NCI-H2171 (cell line): ENCODE results near the gene HDAC7.
"Not testable (repeated sequence)": the region's sequence is repeated elsewhere in the genome, so short reads cannot be mapped to it uniquely, and the experiment has no call there.

ENCODE experiments used
- DNase-seq: peaks from one replicate; lab custom pipeline; 2025; lab: John Stamatoyannopoulos, UW

Gene HDAC7

GRCh38 chr12:47812797-47813510 lies 6.7 kb downstream of the HDAC7 start:
- DNase-seq = no peak

DNA sequence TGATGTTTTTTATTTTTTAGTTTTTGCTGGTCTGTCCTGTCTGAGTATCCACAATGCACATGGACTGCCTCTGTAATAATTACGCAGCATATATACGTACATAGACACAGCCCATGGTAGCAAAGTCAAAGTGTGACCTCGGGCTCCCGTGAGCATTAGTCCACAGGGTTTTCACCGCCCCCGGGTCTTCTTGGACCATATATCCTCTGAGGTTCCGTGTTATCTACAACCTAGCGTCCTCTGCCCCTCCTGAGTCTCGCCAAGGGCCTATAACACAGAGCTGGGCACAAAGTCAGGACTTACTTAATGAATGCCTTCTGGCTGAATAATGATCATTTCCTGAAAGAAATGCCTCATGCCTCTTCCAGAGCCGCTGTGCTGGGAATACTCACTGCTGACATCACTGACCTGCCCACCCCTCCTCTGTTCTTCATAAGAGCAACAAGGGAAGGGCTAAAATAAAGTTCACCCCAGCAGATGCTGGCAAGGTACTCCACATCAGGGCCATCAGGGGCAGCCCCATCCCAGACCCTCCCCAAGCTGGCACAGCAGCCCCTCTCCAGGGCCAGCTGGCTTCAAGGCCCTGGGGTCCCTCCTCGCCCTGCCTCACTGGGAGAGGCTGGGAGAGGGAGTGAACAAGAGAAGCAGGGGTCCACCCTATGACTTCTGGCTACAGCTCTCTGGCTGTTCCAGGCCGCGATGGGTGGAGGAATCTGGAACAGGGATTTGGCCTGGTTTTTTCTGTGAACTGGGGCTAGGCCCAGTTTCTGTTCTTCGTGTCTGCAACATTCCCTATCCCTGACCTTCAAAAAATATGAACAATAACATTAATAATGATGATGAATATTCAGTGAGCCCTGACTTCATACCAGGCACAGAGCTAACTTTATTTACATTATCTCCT lies 7.9 kb downstream of the HDAC7 start:
- no peak for DNase-seq

DNA sequence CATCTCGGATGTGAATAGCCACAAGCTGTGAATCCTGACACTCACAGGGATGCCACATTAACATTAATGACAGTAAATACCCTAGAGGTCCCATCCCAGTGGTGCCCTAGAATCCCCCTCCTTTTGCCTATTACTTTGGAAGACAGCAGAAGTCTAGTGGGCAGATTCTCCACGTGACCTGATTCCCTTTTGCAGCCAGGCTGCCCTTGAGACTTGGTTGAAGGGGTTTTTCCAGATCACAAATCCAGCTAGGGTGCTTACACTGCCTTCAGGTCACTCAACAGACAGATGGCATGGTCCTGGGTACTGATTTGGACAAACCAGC lies 8.7 kb downstream of the HDAC7 start:
- no peak for DNase-seq

DNA sequence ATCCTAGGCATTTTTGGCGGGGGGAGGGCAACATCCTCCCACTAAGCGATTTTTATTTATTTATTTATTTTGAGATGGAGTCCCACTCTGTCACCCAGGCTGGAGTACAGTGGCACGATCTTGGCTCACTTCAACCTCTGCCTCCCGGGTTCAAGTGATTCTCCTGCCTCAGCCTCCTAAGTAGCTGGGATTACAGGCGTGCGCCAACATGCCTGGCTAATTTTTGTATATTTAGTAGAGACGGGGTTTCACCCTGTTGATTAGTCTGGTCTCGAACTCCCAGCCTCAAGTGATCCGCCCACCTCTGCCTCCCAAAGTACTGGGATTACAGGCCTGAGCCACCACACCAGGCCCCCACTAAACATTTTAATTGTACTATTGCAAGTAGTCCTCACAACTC lies 10.2 kb downstream of the HDAC7 start:
- not testable (repeated sequence) for DNase-seq

DNA sequence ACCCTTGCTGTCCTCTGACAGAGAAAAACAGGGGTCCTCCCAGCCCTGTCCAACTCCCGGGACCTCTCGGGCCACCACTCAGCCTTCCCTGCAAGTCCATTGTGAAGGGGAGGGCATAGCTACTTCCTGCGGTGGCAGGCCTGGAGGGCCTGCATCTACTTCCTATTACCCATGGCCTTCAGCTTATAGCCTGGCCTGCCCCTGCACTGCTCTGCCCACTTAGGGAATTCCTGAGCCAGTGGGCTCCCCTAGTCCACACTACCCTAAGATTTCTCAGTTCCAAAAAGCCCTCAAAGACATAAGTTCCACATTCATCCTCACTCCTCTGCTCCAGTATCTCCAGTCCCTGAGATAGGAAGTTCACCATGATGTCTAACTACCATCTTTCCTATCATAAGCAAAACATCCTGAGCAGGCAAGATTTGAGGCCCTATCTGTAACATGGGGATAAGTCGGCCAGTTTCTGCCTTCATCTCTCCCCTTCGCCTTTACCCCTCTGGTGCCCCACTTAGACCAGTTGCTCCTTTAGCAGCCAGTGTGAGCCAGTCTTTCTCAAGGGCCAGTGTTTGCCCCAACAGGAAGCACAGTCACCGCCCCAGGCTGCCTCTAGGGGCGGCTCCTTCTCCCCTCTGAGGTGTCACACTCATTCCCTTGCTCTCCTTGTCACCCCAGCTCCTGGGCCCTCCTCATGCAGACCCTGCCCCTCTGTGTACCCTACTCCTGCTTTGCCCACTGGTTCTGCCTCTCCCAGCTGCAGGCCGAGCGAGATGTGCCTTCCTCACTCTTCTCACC lies 10.9 kb downstream of the HDAC7 start:
- no peak for DNase-seq

DNA sequence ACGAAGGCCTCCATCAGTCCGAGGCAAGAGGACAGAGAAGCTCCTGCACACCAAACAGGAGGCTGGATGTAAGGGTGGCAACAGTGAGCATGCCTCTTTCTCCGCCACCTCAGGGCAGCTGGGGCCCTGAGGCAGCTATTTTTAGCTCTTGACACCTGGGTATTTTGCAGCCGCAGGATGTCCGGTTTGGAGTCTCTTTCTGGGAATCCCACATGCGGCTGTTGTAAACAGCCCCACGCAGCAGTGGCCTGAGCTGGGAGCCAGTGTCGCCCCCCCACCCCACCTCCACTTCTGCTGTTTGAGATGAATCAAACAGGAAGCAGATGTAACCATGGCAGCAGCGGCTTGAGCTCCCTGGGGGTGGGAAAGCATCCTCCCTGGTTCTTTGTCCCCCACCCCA lies 11.7 kb downstream of the HDAC7 start:
- DNase-seq = no peak

GRCh38 chr12:47807338-47807737 lies 12.4 kb downstream of the HDAC7 start:
- DNase-seq = no peak

DNA sequence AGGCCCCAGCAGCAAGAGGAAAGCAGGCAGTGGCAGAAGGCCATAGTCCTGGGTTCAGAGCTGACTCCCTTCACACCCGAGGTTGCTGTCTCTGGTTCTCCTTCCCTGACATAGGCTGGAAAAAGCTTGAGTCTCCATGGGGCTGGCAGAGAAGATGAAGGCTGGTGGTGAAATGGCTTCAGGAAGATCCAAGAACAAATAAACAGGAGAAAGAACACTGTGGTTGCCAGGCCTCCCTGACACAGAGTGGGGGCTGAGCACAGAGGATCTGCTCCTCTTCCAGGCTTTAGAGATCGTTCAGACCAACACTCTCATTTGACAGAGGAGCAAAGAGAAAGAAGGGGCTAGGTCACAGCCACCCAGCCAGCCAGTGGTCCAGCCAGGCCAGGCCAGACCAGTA lies 14.3 kb downstream of the HDAC7 start:
- no peak for DNase-seq

DNA sequence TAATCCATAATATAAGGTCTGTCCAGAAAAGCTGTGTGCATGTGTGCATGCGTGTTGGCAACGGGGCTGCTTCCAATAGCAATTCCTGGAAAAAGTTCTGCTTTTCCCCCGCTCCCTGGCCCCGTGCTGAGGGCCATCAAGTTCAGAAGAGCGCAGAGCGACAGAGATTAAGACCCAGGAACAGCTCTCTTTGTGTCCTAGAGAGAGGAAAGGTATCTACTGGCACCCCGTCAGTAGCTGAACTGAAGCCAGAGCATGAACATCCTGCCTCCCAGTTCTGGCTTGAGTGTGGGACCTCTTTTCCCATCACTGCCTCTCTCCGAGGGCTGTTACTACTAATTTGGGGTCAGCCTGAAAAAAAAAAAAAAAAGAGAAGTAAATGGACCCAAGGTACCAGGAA lies 15.5 kb downstream of the HDAC7 start:
- no peak for DNase-seq

GRCh38 chr12:47803191-47803875 lies 16.4 kb downstream of the HDAC7 start:
- no peak for DNase-seq

DNA sequence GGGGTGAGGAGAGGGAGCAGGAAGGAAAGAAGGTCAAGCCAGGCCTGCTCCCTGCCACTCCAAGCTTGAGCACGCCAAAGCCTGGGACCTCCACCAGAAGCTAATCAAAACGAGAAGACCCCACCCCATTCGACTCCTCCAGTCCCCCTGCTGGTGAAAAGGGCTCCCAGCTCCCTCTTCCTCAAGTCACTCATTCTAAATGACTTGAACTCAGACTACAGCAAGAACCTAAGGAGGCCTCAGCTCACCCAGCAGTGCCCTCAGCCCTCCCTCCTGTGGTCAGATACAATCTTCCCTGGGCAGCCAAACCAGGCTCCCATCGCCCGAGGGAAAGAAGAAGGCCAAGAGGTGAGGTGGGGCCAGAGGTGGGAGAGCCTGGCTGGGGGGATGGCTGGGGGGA lies 17.4 kb downstream of the HDAC7 start:
- no peak for DNase-seq

DNA sequence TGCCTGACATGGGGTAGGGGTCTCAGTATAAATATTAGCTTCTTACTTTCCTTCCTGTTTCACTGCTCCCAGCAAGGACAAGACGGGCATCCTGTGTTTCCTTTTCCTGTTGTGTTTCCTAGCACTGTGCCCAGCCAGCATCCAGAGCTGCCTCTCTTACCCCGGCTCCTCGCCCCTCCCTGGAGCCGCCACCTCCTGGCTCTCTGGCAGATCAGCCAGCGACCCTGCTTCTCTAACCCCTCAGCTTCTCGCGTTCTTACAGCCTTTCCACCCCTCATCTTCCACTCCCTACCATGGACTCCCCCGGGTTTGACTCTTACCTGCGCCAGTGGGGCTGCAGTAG lies 17.8 kb downstream of the HDAC7 start:
- DNase-seq = no peak

DNA sequence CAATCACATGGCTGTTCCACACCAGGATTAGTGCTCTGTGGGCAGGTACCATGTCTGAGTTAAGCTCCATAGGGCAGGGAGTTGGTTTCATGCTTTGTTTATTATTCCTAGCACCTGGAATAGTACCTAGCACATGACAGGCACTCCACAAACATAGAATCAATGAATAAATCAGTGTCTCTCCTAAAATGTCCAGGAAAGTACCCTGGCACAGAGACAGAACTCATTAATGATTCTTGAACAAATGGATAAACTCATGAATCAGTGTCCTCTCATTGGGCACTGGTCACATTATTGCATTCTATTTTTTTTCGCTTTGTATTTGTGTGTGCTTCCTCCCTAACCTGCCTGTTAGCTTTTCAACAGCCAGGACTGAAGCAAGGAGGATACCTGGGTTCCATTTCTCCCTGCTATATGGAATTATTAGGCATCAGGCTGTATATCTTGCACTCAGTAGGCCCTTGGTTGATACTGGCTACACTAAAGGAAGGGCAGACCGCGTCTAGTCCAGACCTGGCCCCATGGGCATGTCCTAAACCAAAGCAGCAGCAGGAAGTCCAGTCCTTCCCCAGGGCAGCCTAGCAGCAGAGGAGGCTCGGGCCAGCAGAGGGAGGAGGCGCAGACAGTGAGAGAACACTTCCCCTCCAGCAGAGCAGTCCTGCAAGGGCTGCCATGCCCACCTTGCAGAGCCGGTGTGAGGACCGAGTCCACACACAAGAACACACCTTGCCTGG lies 18.4 kb downstream of the HDAC7 start:
- no peak for DNase-seq

DNA sequence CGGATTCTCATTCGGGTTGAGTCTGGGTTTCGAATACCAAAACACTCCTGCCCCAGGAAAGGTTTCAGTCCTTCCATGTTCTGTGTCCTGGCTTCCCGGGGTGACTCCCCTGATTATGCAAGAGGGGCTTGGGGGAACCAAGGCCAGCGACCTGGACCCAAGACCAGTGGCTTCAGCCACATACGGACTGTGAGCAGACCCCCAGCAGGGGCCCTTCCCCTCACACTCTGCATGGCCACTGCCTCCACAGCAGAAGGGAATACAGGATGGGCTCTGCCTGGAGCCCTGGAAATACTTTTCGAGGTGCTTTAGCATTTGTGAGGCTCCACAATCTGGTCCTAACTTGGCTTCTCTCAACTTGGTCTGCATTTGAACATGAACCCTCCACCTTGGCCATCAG lies 19.1 kb downstream of the HDAC7 start:
- no peak for DNase-seq

GRCh38 chr12:47799357-47799955 lies 20.2 kb downstream of the HDAC7 start:
- no peak for DNase-seq

DNA sequence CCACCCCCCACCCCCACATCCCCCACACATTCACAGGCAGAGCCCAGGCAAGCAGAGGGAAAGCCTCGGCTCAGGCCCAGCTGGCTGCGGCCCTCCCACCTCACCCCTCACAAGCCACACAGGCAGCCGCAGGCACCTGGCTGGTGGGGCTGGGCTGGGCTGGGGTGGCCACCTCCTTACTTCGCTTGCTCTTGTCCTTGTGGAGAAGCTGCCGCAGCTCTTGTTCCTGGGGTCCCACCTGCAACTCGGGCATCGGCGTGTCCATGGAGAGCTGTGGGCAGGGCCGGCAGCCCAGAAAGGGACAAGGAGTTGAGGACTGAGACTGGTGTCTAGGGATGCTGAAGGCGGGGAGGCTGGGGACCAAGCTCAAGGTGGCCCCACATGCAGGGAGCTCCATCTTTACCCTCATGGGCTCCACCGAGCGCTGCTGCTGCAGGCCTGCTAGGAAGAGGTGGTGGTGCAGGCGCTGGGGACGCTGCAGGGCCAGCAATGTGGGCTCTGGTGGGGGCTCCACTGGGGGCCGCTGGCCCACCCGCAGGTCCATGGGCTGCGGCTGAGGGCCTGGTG lies 21.2 kb downstream of the HDAC7 start:
- DNase-seq = no peak

DNA sequence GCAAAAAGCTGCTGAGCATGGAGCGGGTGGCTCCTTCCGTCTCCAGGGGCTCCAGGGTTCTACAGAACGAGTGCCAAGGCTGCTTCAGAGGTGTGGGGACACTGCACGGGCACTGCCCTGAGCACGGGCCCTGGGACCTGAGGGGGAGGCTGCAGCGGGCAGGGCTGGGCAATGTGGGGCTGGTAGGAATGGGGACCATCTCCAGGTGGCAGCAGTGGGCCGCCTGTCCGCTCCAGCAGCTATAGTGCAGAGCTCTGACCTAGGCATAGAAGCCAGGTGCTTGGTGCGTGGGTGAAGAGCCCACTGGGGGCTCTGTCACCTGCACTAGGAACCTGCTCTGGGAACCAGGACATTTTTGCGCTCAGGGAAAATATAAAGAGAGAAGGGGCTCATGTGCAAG lies 22.3 kb downstream of the HDAC7 start:
- no peak for DNase-seq

DNA sequence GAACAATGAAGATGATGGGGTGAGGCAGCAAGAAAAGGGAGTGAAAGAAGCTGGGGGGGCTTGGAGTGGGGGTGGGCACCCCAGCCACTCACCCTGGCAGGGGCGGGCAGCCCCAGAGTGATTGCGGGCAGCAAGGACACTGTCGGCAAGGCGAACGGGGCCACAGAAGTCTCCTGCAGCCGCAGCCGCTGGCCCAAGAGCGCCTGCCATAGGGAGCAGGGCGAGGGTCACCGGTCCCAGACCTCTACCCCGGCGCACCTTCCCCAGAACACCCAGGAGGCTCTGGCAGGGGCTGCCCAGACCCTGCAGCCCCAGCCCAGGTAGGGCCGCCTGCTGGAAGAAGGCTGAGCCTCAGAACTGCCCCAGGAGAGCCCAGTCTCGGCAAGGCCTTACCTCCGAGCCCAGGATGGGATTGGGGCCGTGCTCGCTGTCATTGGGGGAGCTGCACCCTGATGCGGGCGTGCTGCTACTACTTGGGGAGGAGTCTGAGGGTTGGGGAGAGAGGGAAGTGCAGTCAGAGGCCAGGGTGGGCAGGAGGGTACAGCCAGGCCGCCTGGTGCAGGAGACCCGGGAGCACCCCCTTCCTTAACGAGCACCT lies 23.8 kb downstream of the HDAC7 start:
- no peak for DNase-seq

GRCh38 chr12:47795121-47795813 lies 24.4 kb downstream of the HDAC7 start:
- DNase-seq = no peak

DNA sequence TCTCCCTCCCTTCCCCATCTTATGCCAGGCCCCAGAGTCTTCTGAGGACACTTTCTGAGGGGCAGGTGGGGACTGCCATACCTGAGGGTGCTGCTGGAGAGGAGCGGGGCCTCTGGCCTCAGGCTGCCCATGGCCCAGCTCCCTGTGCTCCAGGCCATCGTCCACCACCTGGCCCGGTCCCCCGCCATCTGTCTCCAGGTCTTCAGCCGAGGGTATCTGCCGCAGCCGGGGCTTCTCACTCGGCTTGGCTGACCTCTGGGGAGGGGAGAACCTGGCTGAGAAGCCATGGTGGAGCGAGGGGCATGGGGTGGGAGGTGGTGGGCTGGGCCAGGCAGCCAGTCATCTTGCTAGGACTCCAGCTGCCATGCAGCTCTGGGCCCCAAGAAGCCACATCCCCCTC lies 25.0 kb downstream of the HDAC7 start:
- no peak for DNase-seq
